Ovary (tissue), 9 donors: ENCODE data around the gene ERP44. TPM values are rescaled to one million over a fixed set of nuclear protein-coding genes. Genes with fewer than 3 reads are reported as not detected.

Experiments used
- DNase-seq, 5 donors: peaks; one replicate each; pipeline ENCODE4 v3.0.0-alpha.2; 2019 to 2020
- H3K27ac ChIP-seq, 2 donors: fragments of 200-600 bp; one replicate each; pipeline versions ENCODE4 v1.5.1 to v1.8.0; 2019 to 2022
- H3K27me3 ChIP-seq: fragments of 200-600 bp; one replicate; pipeline ENCODE4 v1.8.0; 2022
- H3K36me3 ChIP-seq: fragments of 200-600 bp; sonication (generic); one replicate; pipeline ENCODE4 v1.5.1; 2019
- H3K4me1 ChIP-seq: one replicate; pipeline ENCODE4 v1.8.1; 2013; ENCODE audit warnings: mild to moderate bottlenecking, moderate library complexity; ENCODE audit not compliant: insufficient read depth
- H3K4me3 ChIP-seq: fragments of 200-600 bp; sonication (generic); one replicate; pipeline ENCODE4 v1.5.1; 2017
- H3K9me3 ChIP-seq, 2 donors: fragments of 200-600 bp in 1 of 2; sonication (generic) in 1 of 2; one replicate each; pipeline versions ENCODE4 v1.5.1 to v1.8.1; 2013 to 2019; ENCODE audit warnings: mild to moderate bottlenecking in 1 of 2, moderate library complexity in 1 of 2
- CTCF ChIP-seq, 3 donors: fragments of 450-650 bp in 2 of 3; fragments of 200-600 bp in 1 of 3; IDR thresholded peaks; one replicate each; pipeline versions ENCODE4 v1.5.1 to v1.8.0; 2016 to 2022; ENCODE audit warnings: antibody characterized with exemption in 3 of 3, mild to moderate bottlenecking in 1 of 3
- EP300 ChIP-seq: sonication (generic); formaldehyde crosslinking; IDR thresholded peaks from one replicate; pipeline ENCODE4 v1.6.1; 2017; ENCODE audit warnings: antibody characterized with exemption
- POLR2A ChIP-seq: fragments of 450-650 bp; IDR thresholded peaks from one replicate; pipeline ENCODE4 v1.6.1; 2017; ENCODE audit warnings: antibody characterized with exemption, mild to moderate bottlenecking, moderate library complexity
- WGBS, 3 donors: extraction: QIAGEN DNeasy Blood & Tissue Kit in 1 of 3; methylation state at CpG; one replicate each; pipeline versions ENCODE4 v1.1.5 to v1.1.7; 2013 to 2017; 5-methylcytosine and 5-hydroxymethylcytosine counted together
- intact Hi-C, 4 donors: fragments of 100-400 bp; cut with DNase I; formaldehyde crosslinking; loops; one replicate each; pipeline versions ENCODE4 v1.11.0 to v1.15.1; 2022 to 2023
- polyA plus RNA-seq, 2 donors: library from polyadenylated mRNA; stranded (reverse); fragments of 200-250 nt in 1 of 2; fragments of 350-450 nt in 1 of 2; fragmentation: Illumina TruSeq in 1 of 2; extraction: RNeasy Lipid Tissue Mini Kit (QIAGEN cat#74804) in 1 of 2; gene quantifications; one replicate each; pipeline ENCODE4 v1.2.3, GENCODE V29; 2013 to 2014
- total RNA-seq, 7 donors: library from RNA; depleted of rRNA in 2 of 7; stranded (reverse); fragments of >200 nt in 2 of 7; fragmentation: NEBNext Ultra II Directional in 3 of 7; extraction: Animal tissue kit (Norgen Biotek cat#: 25700) in 3 of 7; gene quantifications; one replicate each; pipeline versions ENCODE4 v1.1.0 to v1.2.4, GENCODE V29; 2016 to 2023
- donor health status: DM: no; HTN: no; CAD: no; lungs with moderate emphysema.
- donor health status: DM: no; HTN: no; CAD: no.
- donor health status: Bipolar disorder and iron deficiency.
- donor health status: DM: yes; HTN: yes; CAD: no.
- donor health status: DM: no; HTN: no; CAD: no.
- donor health status: DM: yes; HTN: yes; CAD: no.

The ERP44 gene
- total and polyA plus RNA-seq, 9 donors, result 7.0 to 26.4 (median 12.6) TPM

GRCh38 chr9:99978221-99978620 lies 120.6 kb downstream of the ERP44 start:
- intact Hi-C loops, result no loop called here
- DNase-seq, result no peak
- Histone ChIP-seq H3K27ac (no peak overlapping the region), H3K9me3 (no peaks in the 10 kb centered on the region), H3K4me1 (no peaks in the 10 kb centered on the region), H3K4me3 (no peak overlapping the region), H3K36me3 (no peaks in the 10 kb centered on the region), H3K27me3 (no peaks in the 10 kb centered on the region)
- TF ChIP-seq EP300, result no peak
- no peak for TF ChIP-seq POLR2A
- TF ChIP-seq CTCF (IDR thresholded peaks at IDR 0.05), result no peak
- 94 to 97% (median 96%) methylated on average over 1 of the region's 1 CpG for WGBS, 3 donors

- DNase-seq, result no peak
- 82 to 89% (median 86%) methylated on average over 3 of the region's 3 CpGs for WGBS, 3 donors
- Histone ChIP-seq H3K36me3 (no peaks in the 10 kb centered on the region), H3K4me3 (no peak overlapping the region), H3K27me3 (no peaks in the 10 kb centered on the region), H3K9me3 (no peaks in the 10 kb centered on the region), H3K27ac (no peak overlapping the region), H3K4me1 (no peaks in the 10 kb centered on the region)
- intact Hi-C loops, result no loop called here
- TF ChIP-seq EP300, result no peak
- TF ChIP-seq POLR2A, result no peak
Observed at GRCh38 chr9:99977033-99977792, 121.6 kb downstream of the ERP44 start.

GRCh38 chr9:99973455-99973854 lies 125.3 kb downstream of the ERP44 start:
- H3K4me3 ChIP-seq, result no peak overlapping the region
- H3K4me1 ChIP-seq, result no peaks in the 10 kb centered on the region
- no peak overlapping the region for H3K27ac ChIP-seq
- no peak for DNase-seq
- no peaks in the 10 kb centered on the region for H3K36me3 ChIP-seq
- TF ChIP-seq EP300 (no peak), POLR2A (no peak), CTCF (IDR thresholded peaks at IDR 0.05) (no peak)
- H3K27me3 ChIP-seq, result no peaks in the 10 kb centered on the region
- WGBS, 3 donors, result 95 to 96% (median 95%) methylated on average over 3 of the region's 3 CpGs
- intact Hi-C loops, result no loop called here
- no peaks in the 10 kb centered on the region for H3K9me3 ChIP-seq

- no peaks in the 10 kb centered on the region for H3K4me1 ChIP-seq
- no peak overlapping the region for H3K27ac ChIP-seq
- H3K4me3 ChIP-seq, result no peak overlapping the region
- no peaks in the 10 kb centered on the region for H3K27me3 ChIP-seq
- no peak for DNase-seq
- no peak for TF ChIP-seq EP300
- TF ChIP-seq POLR2A, result no peak
- TF ChIP-seq CTCF (IDR thresholded peaks at IDR 0.05), result no peak
- no peaks in the 10 kb centered on the region for H3K36me3 ChIP-seq
- no peaks in the 10 kb centered on the region for H3K9me3 ChIP-seq
- intact Hi-C loops, result no loop called here
Observed at GRCh38 chr9:99971410-99971809, 127.4 kb downstream of the ERP44 start.

GRCh38 chr9:99970481-99970880 lies 128.3 kb downstream of the ERP44 start:
- Histone ChIP-seq H3K27me3 (no peaks in the 10 kb centered on the region), H3K9me3 (no peaks in the 10 kb centered on the region), H3K4me3 (no peak overlapping the region), H3K27ac (no peak overlapping the region), H3K36me3 (no peaks in the 10 kb centered on the region), H3K4me1 (no peaks in the 10 kb centered on the region)
- DNase-seq, result no peak
- TF ChIP-seq POLR2A (no peak), CTCF (IDR thresholded peaks at IDR 0.05) (no peak), EP300 (no peak)
- intact Hi-C loops, result no loop called here
- 98 to 100% (median 99%) methylated on average over 2 of the region's 2 CpGs for WGBS, 3 donors
